ENCODE results near the gene LMBR1L.

The LMBR1L gene

DNA sequence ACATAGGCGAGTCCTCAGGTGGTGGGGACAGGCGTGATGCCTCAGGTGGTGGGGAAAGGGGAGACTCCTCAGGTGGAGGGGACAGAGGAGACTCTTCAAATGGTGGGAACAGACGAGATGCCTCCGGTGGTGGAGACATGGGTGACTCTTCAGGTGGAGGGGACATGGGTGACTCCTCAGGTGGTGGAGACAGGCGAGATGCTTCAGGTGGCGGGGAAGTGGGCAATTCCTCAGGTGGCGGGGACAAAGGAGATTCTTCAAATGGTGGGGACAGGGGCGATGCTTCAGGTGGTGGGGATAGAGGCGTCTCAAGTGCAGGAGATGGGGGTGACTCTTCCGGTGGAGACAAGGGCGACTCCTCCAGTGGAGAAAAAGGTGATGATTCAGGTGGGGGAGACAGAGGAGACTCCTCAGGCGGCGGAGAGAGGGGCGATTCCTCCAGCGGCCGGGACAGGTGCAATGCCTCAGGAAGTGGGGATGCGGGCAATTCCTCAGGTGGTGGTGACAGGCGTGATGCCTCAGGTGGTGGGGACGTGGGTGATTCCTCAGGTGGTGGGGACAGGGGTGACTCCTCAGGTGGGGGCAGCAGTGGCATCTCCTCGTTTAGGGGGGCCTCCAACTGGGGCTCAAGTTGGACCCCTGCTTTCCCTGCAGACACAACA, 58.7 kb downstream of the LMBR1L start:
- DNase-seq: no peak

DNA sequence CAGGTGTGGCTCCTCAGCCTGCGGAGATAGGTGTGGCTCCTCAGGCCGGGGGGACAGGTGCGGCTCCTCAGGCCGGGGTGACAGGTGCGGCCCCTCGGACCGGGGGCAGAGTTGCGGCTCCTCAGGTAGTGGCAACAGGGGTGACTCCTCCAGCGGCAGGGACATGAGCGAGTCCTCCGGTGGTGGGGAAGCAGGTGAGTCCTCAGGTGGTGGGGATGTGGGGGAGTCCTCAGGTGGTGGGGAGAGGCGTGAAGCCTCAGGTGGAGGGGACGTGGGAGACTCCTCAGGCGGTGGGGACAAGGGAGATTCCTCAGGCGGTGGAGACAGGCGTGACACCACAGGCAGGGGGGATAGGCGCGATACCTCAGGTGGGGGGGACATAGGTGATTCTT, 59.3 kb downstream of the LMBR1L start:
- no peak for DNase-seq

DNA sequence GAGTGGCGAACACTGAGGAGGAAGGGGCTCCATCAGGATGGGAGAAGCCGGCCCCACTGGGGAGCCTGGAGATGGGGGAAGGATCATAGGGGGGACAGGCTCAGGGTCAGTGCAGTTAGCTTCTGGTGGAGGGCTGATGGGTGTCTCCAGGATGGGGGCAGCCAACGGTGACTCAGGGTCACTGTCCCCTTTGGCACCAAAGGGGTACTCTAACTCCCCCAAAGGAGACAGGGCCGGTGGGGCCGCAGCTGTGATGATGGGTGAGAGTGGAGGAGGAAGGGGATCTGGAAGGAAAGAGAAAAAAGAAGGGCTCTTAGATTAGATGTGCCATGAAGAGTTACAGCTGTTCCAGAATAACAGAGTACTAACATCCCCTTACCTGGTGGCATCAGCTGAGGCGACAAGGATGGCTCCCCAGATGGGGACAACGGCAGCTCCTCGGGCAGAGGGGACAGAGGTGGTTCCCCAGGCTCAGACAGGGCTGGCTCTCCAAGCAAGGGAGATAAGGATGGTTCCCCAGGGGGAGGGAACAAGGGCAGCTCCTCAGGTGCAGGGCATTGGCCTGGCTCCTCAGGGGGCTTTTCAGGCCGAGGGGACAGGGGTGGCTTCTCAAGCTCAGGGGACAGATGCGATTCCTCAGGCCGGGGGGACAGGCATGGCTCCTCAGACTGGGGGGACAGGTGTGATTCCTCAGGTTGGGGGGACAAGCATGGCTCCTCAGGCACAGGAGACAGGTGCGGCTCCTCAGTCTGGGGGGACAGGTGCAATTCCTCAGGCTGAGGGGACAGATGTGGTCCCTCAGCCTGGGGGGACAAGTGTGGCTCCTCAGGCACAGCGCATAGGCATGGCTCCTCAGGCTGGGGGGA, 59.9 kb downstream of the LMBR1L start:
- DNase-seq: no peak

DNA sequence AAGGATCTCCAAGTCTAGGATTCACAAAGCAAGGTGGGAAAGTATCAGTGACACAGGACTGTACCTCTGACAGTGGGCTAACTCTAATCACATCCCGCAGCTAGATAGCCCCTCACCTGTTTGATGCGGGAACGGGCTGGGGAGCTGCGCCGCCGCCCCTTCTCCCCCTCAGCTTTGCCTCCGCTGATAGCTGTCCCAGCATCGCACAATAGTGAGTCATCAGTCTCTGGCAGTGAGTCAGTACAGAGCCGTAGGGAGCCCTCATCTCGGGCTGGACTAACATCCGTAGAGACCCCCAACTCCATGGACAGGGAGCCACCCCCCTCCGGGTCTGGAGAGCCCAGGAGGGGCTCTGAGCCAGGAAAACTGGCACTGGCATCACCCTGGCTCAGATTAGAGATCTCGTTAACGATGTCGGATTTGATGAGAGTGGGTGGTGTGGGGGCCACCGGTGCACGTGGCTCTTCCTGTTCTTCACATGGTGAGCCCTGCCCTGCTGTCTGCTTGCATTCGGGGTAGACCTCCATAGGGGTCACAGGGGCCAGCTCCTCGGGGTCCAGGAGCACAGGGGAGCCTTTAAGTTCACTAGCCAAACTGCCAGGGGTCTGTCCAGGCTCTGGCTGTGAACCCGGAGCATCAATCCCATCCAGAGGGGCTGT, 61.0 kb downstream of the LMBR1L start:
- no peak for DNase-seq

DNA sequence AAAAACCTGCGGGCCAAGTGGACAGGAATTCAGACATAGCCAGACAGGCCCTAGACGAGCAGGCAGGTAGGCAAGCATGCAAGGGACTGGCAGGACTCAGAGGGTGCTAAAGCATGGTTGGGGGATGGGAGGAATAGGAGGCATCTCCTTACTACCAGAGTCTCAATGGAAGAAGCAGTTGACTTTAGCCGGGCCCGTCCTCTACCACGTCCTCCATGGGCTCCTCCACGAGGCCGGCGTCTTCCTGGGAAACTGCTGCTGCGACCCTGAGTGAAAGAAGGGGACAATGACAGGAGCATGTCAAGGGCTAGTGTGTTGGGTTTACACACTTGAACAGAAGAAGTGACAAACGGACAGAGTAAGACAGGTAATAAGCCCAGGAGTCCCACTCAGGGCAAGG, 61.7 kb downstream of the LMBR1L start:
- DNase-seq: no peak
